Gastrocnemius medialis (tissue), 4 donors: ENCODE data around the gene SLC24A3. TPM values are rescaled to one million over a fixed set of nuclear protein-coding genes. Genes with fewer than 3 reads are reported as not detected.

Experiments
- ATAC-seq, 2 donors: fragments of 150-250 bp; one replicate each; pipeline ENCODE4 v1.9.1; 2016
- DNase-seq, 2 donors: peaks; one replicate each; pipeline ENCODE4 v3.0.0-alpha.2; 2019
- H3K27ac ChIP-seq, 4 donors: fragments of 200-600 bp; sonication (generic); 1 replicate in 1 of 4; 2 replicates in 3 of 4; pipeline ENCODE4 v1.5.1; 2016 to 2018; ENCODE audit warnings: mild to moderate bottlenecking in 2 of 4, moderate library complexity in 1 of 4
- H3K27me3 ChIP-seq, 3 donors: fragments of 200-600 bp; sonication (generic) in 2 of 3; 1 replicate in 1 of 3; 2 replicates in 2 of 3; pipeline versions ENCODE4 v1.5.1 to v1.6.0; 2016 to 2019; ENCODE audit warnings: mild to moderate bottlenecking in 1 of 3, moderate library complexity in 1 of 3
- H3K36me3 ChIP-seq, 2 donors: fragments of 200-600 bp; sonication (generic) in 1 of 2; one replicate each; pipeline ENCODE4 v1.5.1; 2017 to 2018
- H3K4me1 ChIP-seq, 2 donors: fragments of 200-600 bp; sonication (generic) in 1 of 2; one replicate each; pipeline ENCODE4 v1.5.1; 2016 to 2017; ENCODE audit warnings: mild to moderate bottlenecking in 2 of 2
- H3K4me3 ChIP-seq, 4 donors: fragments of 200-600 bp; sonication (generic) in 3 of 4; 1 replicate in 1 of 4; 2 replicates in 3 of 4; pipeline ENCODE4 v1.5.1; 2016 to 2019; ENCODE audit warnings: mild to moderate bottlenecking in 2 of 4
- H3K9me3 ChIP-seq, 3 donors: fragments of 200-600 bp; sonication (generic) in 2 of 3; 1 replicate in 1 of 3; 2 replicates in 2 of 3; pipeline ENCODE4 v1.5.1; 2016 to 2019
- POLR2A ChIP-seq, 2 donors: fragments of 450-650 bp; IDR thresholded peaks; one replicate each; pipeline ENCODE4 v1.6.1; 2017; ENCODE audit warnings: antibody characterized with exemption in 2 of 2, mild to moderate bottlenecking in 2 of 2, moderate library complexity in 2 of 2
- in situ Hi-C, 4 donors: fragments of 200-750 bp; cut with MboI; loops; one replicate each; pipeline versions ENCODE4 v1.15.0 to v1.8.0; 2017; ENCODE audit warnings: low sequenced_read_pairs in 4 of 4
- intact Hi-C: fragments of 100-400 bp; cut with DNase I; formaldehyde crosslinking; loops from one replicate; pipeline ENCODE4 v1.15.1; 2023; ENCODE audit warnings: low total_unique reads
- total RNA-seq, 4 donors: library from RNA; depleted of rRNA; stranded (reverse); fragments of >200 nt; gene quantifications; one replicate each; pipeline versions ENCODE4 v1.1.0 to v1.2.3, GENCODE V29; 2016
- TF ChIP-seq, protein P1 (sequence below), 5 experiments: fragments of 450-650 bp in 3 of 5; fragments of 200-600 bp in 2 of 5; sonication (generic) in 2 of 5; IDR thresholded peaks in 4 of 5; conservative IDR thresholded peaks in 1 of 5; 1 replicate in 4 of 5; 2 replicates in 1 of 5; pipeline ENCODE4 v1.5.1; 2016 to 2019; ENCODE audit warnings: antibody characterized with exemption in 5 of 5, mild to moderate bottlenecking in 3 of 5, moderate library complexity in 3 of 5

SLC24A3 gene
- total RNA-seq, 4 donors from 2014 or later = 3.3 to 7.8 (median 6.7) TPM

DNA sequence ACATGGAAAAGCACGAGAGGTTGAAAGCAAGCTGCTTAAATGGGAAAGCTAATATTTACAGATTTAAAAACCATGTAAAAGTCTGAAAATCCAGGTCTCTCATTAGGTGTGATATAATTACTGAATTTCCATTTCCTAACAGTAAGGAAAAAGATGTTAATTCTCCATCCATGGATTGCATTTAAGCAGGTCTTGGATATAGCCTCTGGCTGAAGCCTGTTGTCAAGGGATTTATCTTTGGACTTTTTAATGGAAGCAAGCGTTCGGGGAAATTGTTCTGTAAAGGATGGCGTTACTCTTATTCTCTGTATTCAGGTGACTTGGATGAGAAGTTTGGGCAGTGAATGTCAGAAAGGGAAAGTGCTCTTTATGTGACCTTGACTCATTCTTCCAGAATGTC lies 233.8 kb downstream of the SLC24A3 start:
- no peak overlapping the region for H3K4me3 ChIP-seq
- no peak for ATAC-seq
- in situ Hi-C loops = loop anchor here in 2 of 4 donors (25.0 kb wide), 1 partner anchor 91 kb away; no protein-coding TSS in a partner anchor
- TF ChIP-seq, protein P1, sequence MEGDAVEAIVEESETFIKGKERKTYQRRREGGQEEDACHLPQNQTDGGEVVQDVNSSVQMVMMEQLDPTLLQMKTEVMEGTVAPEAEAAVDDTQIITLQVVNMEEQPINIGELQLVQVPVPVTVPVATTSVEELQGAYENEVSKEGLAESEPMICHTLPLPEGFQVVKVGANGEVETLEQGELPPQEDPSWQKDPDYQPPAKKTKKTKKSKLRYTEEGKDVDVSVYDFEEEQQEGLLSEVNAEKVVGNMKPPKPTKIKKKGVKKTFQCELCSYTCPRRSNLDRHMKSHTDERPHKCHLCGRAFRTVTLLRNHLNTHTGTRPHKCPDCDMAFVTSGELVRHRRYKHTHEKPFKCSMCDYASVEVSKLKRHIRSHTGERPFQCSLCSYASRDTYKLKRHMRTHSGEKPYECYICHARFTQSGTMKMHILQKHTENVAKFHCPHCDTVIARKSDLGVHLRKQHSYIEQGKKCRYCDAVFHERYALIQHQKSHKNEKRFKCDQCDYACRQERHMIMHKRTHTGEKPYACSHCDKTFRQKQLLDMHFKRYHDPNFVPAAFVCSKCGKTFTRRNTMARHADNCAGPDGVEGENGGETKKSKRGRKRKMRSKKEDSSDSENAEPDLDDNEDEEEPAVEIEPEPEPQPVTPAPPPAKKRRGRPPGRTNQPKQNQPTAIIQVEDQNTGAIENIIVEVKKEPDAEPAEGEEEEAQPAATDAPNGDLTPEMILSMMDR (IDR thresholded peaks at IDR 0.05 in 4 of 5, conservative IDR thresholded peaks at IDR 0.05 in 1 of 5) = no peak
- no peak for TF ChIP-seq POLR2A (IDR thresholded peaks at IDR 0.05)
- peaks cover 12% of the 10 kb centered on the region in 2 donors for H3K4me1 ChIP-seq
- H3K27me3 ChIP-seq = no peaks in the 10 kb centered on the region
- no peak for DNase-seq
- H3K27ac ChIP-seq = no peak overlapping the region
- no peaks in the 10 kb centered on the region for H3K36me3 ChIP-seq
- H3K9me3 ChIP-seq = no peaks in the 10 kb centered on the region
- intact Hi-C loops = no loop called here

DNA sequence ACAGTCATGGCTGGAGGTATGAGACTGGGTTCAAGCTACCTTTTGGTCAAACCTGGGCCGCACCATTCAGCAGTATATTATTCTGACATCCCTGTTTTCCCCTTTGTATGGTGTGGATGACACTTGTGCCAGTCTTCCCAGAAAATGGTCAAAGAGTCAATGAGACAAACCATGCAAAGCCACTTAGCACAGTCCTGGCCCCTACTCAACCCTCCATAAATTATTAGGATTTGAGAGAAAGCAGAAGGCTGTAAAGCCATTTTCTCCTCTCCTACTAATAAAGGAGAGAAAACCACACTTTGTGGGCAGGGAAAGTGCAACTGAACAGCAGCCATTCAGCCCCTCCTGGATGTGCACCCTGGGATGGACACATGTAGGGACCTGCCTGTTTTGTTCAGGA lies 236.2 kb downstream of the SLC24A3 start:
- in situ Hi-C loops = loop anchor here in 2 of 4 donors (25.0 kb wide), 1 partner anchor 89 kb away; no protein-coding TSS in a partner anchor
- ATAC-seq (no peak), DNase-seq (no peak)
- H3K9me3 ChIP-seq = no peaks in the 10 kb centered on the region
- intact Hi-C loops = no loop called here
- H3K36me3 ChIP-seq = no peaks in the 10 kb centered on the region
- no peak overlapping the region for H3K4me3 ChIP-seq
- H3K4me1 ChIP-seq = peaks cover 30 to 35% of the 10 kb centered on the region in 2 donors
- H3K27me3 ChIP-seq = no peaks in the 10 kb centered on the region
- no peak overlapping the region for H3K27ac ChIP-seq
- TF ChIP-seq, protein P1 (IDR thresholded peaks at IDR 0.05 in 4 of 5, conservative IDR thresholded peaks at IDR 0.05 in 1 of 5) = no peak
- TF ChIP-seq POLR2A (IDR thresholded peaks at IDR 0.05) = no peak

DNA sequence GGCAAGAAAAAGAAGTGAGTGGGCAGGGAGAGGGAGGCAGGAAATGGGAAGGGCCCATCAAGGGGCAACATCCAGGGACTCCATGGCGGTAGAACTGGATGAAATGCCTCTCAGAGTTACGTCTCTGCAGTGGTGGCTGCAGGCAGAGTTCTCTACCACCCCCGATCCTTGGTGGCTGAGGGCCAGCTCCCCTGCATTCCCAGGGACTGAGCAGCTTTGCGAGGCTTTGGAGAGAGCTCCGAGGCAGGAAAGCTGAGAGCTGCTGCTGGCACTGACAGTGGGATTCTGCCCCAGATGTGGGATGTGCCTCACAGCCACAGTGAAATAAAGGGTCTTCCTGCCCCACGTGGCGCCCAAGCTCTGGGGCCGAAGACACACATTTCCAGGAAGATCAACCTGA lies 236.6 kb downstream of the SLC24A3 start:
- H3K4me3 ChIP-seq = no peak overlapping the region
- ATAC-seq (no peak), DNase-seq (no peak)
- H3K36me3 ChIP-seq = no peaks in the 10 kb centered on the region
- no peaks in the 10 kb centered on the region for H3K27me3 ChIP-seq
- no peak for TF ChIP-seq POLR2A (IDR thresholded peaks at IDR 0.05)
- TF ChIP-seq, protein P1 (IDR thresholded peaks at IDR 0.05 in 4 of 5, conservative IDR thresholded peaks at IDR 0.05 in 1 of 5) = no peak
- H3K4me1 ChIP-seq = peaks cover 34 to 39% of the 10 kb centered on the region in 2 donors
- in situ Hi-C loops = loop anchor here in 2 of 4 donors (25.0 kb wide), 1 partner anchor 88 kb away; no protein-coding TSS in a partner anchor
- H3K9me3 ChIP-seq = no peaks in the 10 kb centered on the region
- no peak overlapping the region for H3K27ac ChIP-seq
- intact Hi-C loops = no loop called here

DNA sequence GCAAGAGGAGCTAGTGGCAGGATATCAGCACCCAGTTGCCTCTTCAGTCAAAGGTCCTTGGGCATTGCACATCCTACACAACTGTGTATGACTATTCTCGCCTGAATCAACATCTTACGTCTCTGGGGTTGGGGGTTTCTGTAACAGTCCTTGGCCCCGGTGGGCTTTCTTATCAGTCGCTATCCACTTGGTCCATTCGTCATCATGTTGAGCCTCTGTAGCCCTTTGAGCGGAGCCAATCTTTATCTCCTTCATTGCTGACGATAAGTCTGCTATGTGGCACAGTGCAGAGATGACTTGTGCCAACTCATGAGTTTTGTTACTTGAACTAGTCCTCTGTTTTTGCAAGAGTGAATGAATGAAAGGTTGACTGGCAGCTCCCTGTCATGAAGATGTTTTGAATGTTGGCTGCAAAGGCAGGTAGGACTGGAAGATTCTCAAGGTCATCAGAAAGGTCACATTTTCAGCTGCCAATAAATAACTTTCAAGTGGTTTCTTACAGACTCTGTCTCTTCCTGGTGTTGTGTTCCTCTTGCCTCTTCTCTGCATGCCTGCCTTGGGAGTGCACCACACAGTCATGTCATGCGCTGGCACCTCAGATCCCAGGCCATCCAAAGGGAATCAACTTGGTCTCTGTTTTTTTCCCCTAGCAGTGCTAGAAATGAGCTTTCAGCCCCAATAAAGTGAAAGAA lies 238.9 kb downstream of the SLC24A3 start:
- no peaks in the 10 kb centered on the region for H3K27me3 ChIP-seq
- H3K36me3 ChIP-seq = no peaks in the 10 kb centered on the region
- H3K4me3 ChIP-seq = no peak overlapping the region
- H3K9me3 ChIP-seq = no peaks in the 10 kb centered on the region
- TF ChIP-seq POLR2A (IDR thresholded peaks at IDR 0.05) = no peak
- TF ChIP-seq, protein P1 (IDR thresholded peaks at IDR 0.05 in 4 of 5, conservative IDR thresholded peaks at IDR 0.05 in 1 of 5) = no peak
- in situ Hi-C loops (no loop called here), intact Hi-C loops (no loop called here)
- ATAC-seq = peak; percentile 25 to 38
- no peak for DNase-seq
- peaks cover 42 to 54% of the 10 kb centered on the region in 2 donors for H3K4me1 ChIP-seq
- peak overlapping the region; percentile 39 to 63 (median 51) for H3K27ac ChIP-seq
